HepG2 (cell line): ENCODE results near the gene RAB39B. TPM values are rescaled to one million over a fixed set of nuclear protein-coding genes. Genes with fewer than 3 reads are reported as not detected.

Experiments
- ARID3A ChIP-seq: IDR thresholded peaks from 2 replicates; pipeline ENCODE4 v1.6.1; 2012; ENCODE audit warnings: low read depth, low read length, improper control_type of control experiment
- CEBPB ChIP-seq: IDR thresholded peaks from 2 replicates; pipeline ENCODE4 v1.6.1; 2011; ENCODE audit warnings: low read depth, low read length, improper control_type of control experiment, borderline replicate concordance
- EEA1 ChIP-seq: sonication (generic); formaldehyde crosslinking; IDR thresholded peaks from 2 replicates; pipeline ENCODE4 v1.5.1; 2020; ENCODE audit warnings: mild to moderate bottlenecking, missing genetic modification reagents, borderline replicate concordance
- FOXP4 ChIP-seq: sonication (generic); formaldehyde crosslinking; IDR thresholded peaks from 2 replicates; pipeline ENCODE4 v1.4.0; 2020; ENCODE audit warnings: missing genetic modification reagents
- HDAC1 ChIP-seq: sonication (generic); formaldehyde crosslinking; IDR thresholded peaks from 2 replicates; pipeline ENCODE4 v1.5.1; 2020; ENCODE audit warnings: mild to moderate bottlenecking, missing genetic modification reagents
- HNF4G ChIP-seq, 2 experiments: sonication (generic) in 1 of 2; formaldehyde crosslinking in 1 of 2; IDR thresholded peaks; 2 replicates each; pipeline versions ENCODE4 v1.4.0 to v1.6.1; 2011 to 2020; ENCODE audit warnings: borderline replicate concordance in 2 of 2, low read depth in 2 of 2, mild to moderate bottlenecking in 2 of 2, low read length in 1 of 2, missing genetic modification reagents in 1 of 2, moderate library complexity in 1 of 2
- HNRNPH1 ChIP-seq: fragments of 200-400 bp; formaldehyde crosslinking; optimal IDR thresholded peaks from 2 replicates; pipeline ENCODE3; 2017; ENCODE audit warnings: mild to moderate bottlenecking, low read depth, low read length
- JUNB ChIP-seq: sonication (generic); formaldehyde crosslinking; IDR thresholded peaks from 2 replicates; pipeline ENCODE4 v1.8.0; 2022; ENCODE audit warnings: missing genetic modification reagents, mild to moderate bottlenecking, borderline replicate concordance
- MTF1 ChIP-seq: sonication (generic); formaldehyde crosslinking; IDR thresholded peaks from 2 replicates; pipeline ENCODE4 v1.5.0; 2020; ENCODE audit warnings: missing genetic modification reagents
- TEAD3 ChIP-seq: optimal IDR thresholded peaks from 2 replicates; pipeline ENCODE3; 2016; ENCODE audit warnings: borderline replicate concordance
- ZBTB40 ChIP-seq, 2 experiments: fragments of 450-650 bp in 1 of 2; sonication (generic) in 1 of 2; formaldehyde crosslinking in 1 of 2; IDR thresholded peaks; 2 replicates each; pipeline versions ENCODE4 v1.6.1 to v1.8.0; 2016 to 2022; ENCODE audit warnings: antibody characterized with exemption in 1 of 2, mild to moderate bottlenecking in 1 of 2, missing genetic modification reagents in 1 of 2
- ZBTB43 ChIP-seq: sonication (generic); formaldehyde crosslinking; conservative IDR thresholded peaks from 2 replicates; pipeline ENCODE4 v1.4.0; 2020; ENCODE audit warnings: missing genetic modification reagents
- ZNF3 ChIP-seq: IDR thresholded peaks from 2 replicates; pipeline ENCODE4 v1.7.0; 2017; ENCODE audit warnings: inconsistent platforms
- ZNF468 ChIP-seq: sonication (generic); formaldehyde crosslinking; IDR thresholded peaks from 2 replicates; pipeline ENCODE4 v1.8.0; 2022; ENCODE audit warnings: mild to moderate bottlenecking, moderate library complexity, missing genetic modification reagents
- ZNF720 ChIP-seq: sonication (generic); formaldehyde crosslinking; IDR thresholded peaks from 2 replicates; pipeline ENCODE4 v1.4.0; 2020; ENCODE audit warnings: missing genetic modification reagents
- ZNF737 ChIP-seq: sonication (generic); formaldehyde crosslinking; IDR thresholded peaks from 2 replicates; pipeline ENCODE4 v1.5.0; 2020; ENCODE audit warnings: missing genetic modification reagents, mild to moderate bottlenecking, borderline replicate concordance
- polyA plus RNA-seq, 8 experiments: library from polyadenylated mRNA; depleted of rRNA in 3 of 8; stranded (reverse) in 7 of 8; unstranded in 1 of 8; fragments of >200 nt; fragmentation: Illumina TruSeq in 4 of 8; extraction: Trizol in 4 of 8; gene quantifications; 2 replicates each; pipeline versions ENCODE4 v1.2.1 to v1.2.3, GENCODE V29; 2011 to 2016; ENCODE audit warnings: low read depth in 4 of 8, missing spikeins in 1 of 8, mixed read lengths in 1 of 8; ENCODE audit not compliant: insufficient read depth in 1 of 8
- total RNA-seq, 5 experiments: library from RNA; depleted of rRNA; stranded (reverse); fragments of >200 nt; fragmentation: Illumina TruSeq; extraction: Trizol; gene quantifications; 2 replicates each; pipeline ENCODE4 v1.2.3, GENCODE V29; 2016; ENCODE audit warnings: low read depth in 1 of 5

The RAB39B gene
- total and polyA plus RNA-seq, 2 of the 13 experiments (the other 11 are each of a cell fraction or from before 2014, with no cell fraction given) = 0.05 to 0.07 TPM

GRCh38 chrX:155293771-155294170 lies 29.5 kb upstream of the RAB39B start (continued):
- TF ChIP-seq ZBTB43 (no peak), ZNF3 (CRISPR knock-in tag) (no peak), HNF4G (IDR thresholded peaks at IDR 0.05; ENCODE audit: borderline replicate concordance, low read depth, low read length) (no peak), HNF4G (CRISPR knock-in tag; IDR thresholded peaks at IDR 0.05; ENCODE audit: borderline replicate concordance, low read depth) (no peak), FOXP4 (no peak), ZNF737 (CRISPR knock-in tag) (no peak), JUNB (CRISPR knock-in tag) (no peak), ARID3A (0 out of 2 replicates have a peak, but pooled peaks have one; percentile 28), CEBPB (no peak), HDAC1 (CRISPR knock-in tag) (no peak), ZNF720 (CRISPR knock-in tag) (no peak), TEAD3 (no peak), HNRNPH1 (no peak), ZNF468 (no peak), ZBTB40 (IDR thresholded peaks at IDR 0.05) (no peak), ZBTB40 (CRISPR knock-in tag; IDR thresholded peaks at IDR 0.05) (no peak), EEA1 (no peak), MTF1 (CRISPR knock-in tag) (no peak)
